Endothelial cell of umbilical vein (primary cell): Measurements from ENCODE around the gene PTH1R.

ENCODE experiments used
- CTCF ChIP-seq, 2 donors: IDR thresholded peaks; 1 replicate in 1 of 2; 2 replicates in 1 of 2; pipeline ENCODE4 v1.5.1; 2011; ENCODE audit warnings: low read length in 2 of 2, mild to moderate bottlenecking in 2 of 2, moderate library complexity in 2 of 2, control low read depth in 1 of 2, inconsistent platforms in 1 of 2, low read depth in 1 of 2; ENCODE audit not compliant: insufficient read depth in 1 of 2; ENCODE audit errors: extremely low read depth in 1 of 2
- EZH2 ChIP-seq: IDR thresholded peaks from 2 replicates; pipeline ENCODE4 v1.6.1; 2012; ENCODE audit warnings: borderline replicate concordance, low read depth, mild to moderate bottlenecking, moderate library complexity, low read length, inconsistent platforms; ENCODE audit not compliant: severe bottlenecking
- MYC ChIP-seq: IDR thresholded peaks from one replicate; pipeline ENCODE4 v1.6.1; 2011; ENCODE audit warnings: mild to moderate bottlenecking, low read depth, low read length
- POLR2A ChIP-seq: IDR thresholded peaks from 2 replicates; pipeline ENCODE4 v1.6.1; 2012; ENCODE audit warnings: low read depth, mild to moderate bottlenecking, control low read depth, low read length
- POLR2AphosphoS5 ChIP-seq: IDR thresholded peaks from 2 replicates; pipeline ENCODE4 v1.6.1; 2012; ENCODE audit warnings: low read depth, mild to moderate bottlenecking, control low read depth, low read length, moderate library complexity; ENCODE audit not compliant: insufficient read depth

GRCh38 chr3:46860810-46861604, 16.5 kb upstream of the PTH1R start:
- TF ChIP-seq CTCF (IDR thresholded peaks at IDR 0.05; ENCODE audit: extremely low read depth in 1 of 2, insufficient read depth in 1 of 2, low read depth in 1 of 2, low read length in 2 of 2) (no peak), POLR2A (no peak), EZH2 (no peak), MYC (no peak), POLR2AphosphoS5 (no peak)
